ENCODE data around the gene ZNF581. TPM values are rescaled to one million over a fixed set of nuclear protein-coding genes. Genes with fewer than 3 reads are reported as not detected.

Gene ZNF581
- total RNA-seq = 10 to 100 TPM; 10.2 to 14.5 (median 10.6) TPM
- 10 to 100 TPM; 14.6 to 18.6 (median 17.5) TPM for polyA plus RNA-seq
- long read RNA-seq, donor 1, partial matches to known transcripts = 0 of 6 reads
- long read RNA-seq, donor 1, other reads (novel, unspliced or antisense) = 1 of 6 reads
- long read RNA-seq, donor 2, transcript ZNF581-201 (2 exons, 1,298 nt) = major isoform, 20 of 29 reads
- long read RNA-seq, donor 2, partial matches to known transcripts = 0 of 29 reads
- long read RNA-seq, donor 2, other reads (novel, unspliced or antisense) = 7 of 29 reads

GRCh38 chr19:55643003-55643886 lies at the start of gene ZNF581:
ZNF581 (plus strand) TSS chr19:55643649; CDS start chr19:55644572, 923 bp downstream.
- Histone ChIP-seq H3K4me3 (peak within 1 kb of the TSS; percentile 87), H3K9me3 (no peaks in the 10 kb centered on the region), H3K4me1 (peaks cover 47% of the 10 kb centered on the region), H3K27ac (peak within 1 kb of the TSS; percentile 79), H3K36me3 (ENCODE audit: insufficient read depth in 1 of 2, low read depth in 1 of 2) (peaks cover 0 to 16% of the 10 kb centered on the region in 2 donors), H3K27me3 (ENCODE audit: insufficient read depth in 3 of 3, low read length in 2 of 3) (no peaks in the 10 kb centered on the region)
- 1 to 4% (median 3%) methylated on average over 42 to 55 of the region's 56 CpGs for WGBS, 3 donors
- ATAC-seq (peak; percentile 43 to 54 (median 48)), DNase-seq (peak; percentile 78 to 83)
- TF ChIP-seq, protein P1, sequence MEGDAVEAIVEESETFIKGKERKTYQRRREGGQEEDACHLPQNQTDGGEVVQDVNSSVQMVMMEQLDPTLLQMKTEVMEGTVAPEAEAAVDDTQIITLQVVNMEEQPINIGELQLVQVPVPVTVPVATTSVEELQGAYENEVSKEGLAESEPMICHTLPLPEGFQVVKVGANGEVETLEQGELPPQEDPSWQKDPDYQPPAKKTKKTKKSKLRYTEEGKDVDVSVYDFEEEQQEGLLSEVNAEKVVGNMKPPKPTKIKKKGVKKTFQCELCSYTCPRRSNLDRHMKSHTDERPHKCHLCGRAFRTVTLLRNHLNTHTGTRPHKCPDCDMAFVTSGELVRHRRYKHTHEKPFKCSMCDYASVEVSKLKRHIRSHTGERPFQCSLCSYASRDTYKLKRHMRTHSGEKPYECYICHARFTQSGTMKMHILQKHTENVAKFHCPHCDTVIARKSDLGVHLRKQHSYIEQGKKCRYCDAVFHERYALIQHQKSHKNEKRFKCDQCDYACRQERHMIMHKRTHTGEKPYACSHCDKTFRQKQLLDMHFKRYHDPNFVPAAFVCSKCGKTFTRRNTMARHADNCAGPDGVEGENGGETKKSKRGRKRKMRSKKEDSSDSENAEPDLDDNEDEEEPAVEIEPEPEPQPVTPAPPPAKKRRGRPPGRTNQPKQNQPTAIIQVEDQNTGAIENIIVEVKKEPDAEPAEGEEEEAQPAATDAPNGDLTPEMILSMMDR (IDR thresholded peaks at IDR 0.05) = no peak
- intact Hi-C loops (cut with DNase I) = no loop called here

GRCh38 chr19:55594996-55595545 lies 48.4 kb upstream of the ZNF581 start:
- ATAC-seq = peak in 3 of 4 donors; percentile 45 to 53 (median 51)
- H3K27ac ChIP-seq = peak overlapping the region; percentile 47
- intact Hi-C loops (cut with DNase I) = loop anchor here in 1 of 2 donors (5.0 kb wide), 1 partner anchor 48 kb away; the partner anchor contains the start of gene SBK3

GRCh38 chr19:55596304-55596703 lies 47.1 kb upstream of the ZNF581 start:
- 74 to 82% (median 77%) methylated on average over 3 of the region's 3 CpGs for WGBS, 3 donors
- ATAC-seq = no peak
- H3K27ac ChIP-seq = peak overlapping the region; percentile 47
- no peak for DNase-seq
- TF ChIP-seq, protein P1 (IDR thresholded peaks at IDR 0.05) = no peak
- H3K4me1 ChIP-seq = peaks cover 20% of the 10 kb centered on the region
- H3K27me3 ChIP-seq (ENCODE audit: insufficient read depth in 3 of 3, low read length in 2 of 3) = no peaks in the 10 kb centered on the region
- intact Hi-C loops (cut with DNase I) = loop anchor here in 1 of 2 donors (5.0 kb wide), 1 partner anchor 49 kb away; the partner anchor contains the start of gene SBK3
- H3K36me3 ChIP-seq (ENCODE audit: insufficient read depth in 1 of 2, low read depth in 1 of 2) = peaks cover 0 to 49% of the 10 kb centered on the region in 2 donors
- no peaks in the 10 kb centered on the region for H3K9me3 ChIP-seq
- no peak overlapping the region for H3K4me3 ChIP-seq

More at GRCh38 chr19:55594996-55595545, 48.4 kb upstream of the ZNF581 start:
- Histone ChIP-seq H3K27me3 (ENCODE audit: insufficient read depth in 3 of 3, low read length in 2 of 3) (no peaks in the 10 kb centered on the region), H3K4me3 (no peak overlapping the region), H3K9me3 (no peaks in the 10 kb centered on the region), H3K4me1 (peaks cover 14% of the 10 kb centered on the region), H3K36me3 (ENCODE audit: insufficient read depth in 1 of 2, low read depth in 1 of 2) (peaks cover 0 to 49% of the 10 kb centered on the region in 2 donors)
- TF ChIP-seq, protein P1 (IDR thresholded peaks at IDR 0.05) = no peak
- DNase-seq = peak in 1 of 2 donors; percentile 76
- WGBS, 3 donors = 37 to 67% (median 46%) methylated on average over 4 of the region's 4 CpGs

DNA sequence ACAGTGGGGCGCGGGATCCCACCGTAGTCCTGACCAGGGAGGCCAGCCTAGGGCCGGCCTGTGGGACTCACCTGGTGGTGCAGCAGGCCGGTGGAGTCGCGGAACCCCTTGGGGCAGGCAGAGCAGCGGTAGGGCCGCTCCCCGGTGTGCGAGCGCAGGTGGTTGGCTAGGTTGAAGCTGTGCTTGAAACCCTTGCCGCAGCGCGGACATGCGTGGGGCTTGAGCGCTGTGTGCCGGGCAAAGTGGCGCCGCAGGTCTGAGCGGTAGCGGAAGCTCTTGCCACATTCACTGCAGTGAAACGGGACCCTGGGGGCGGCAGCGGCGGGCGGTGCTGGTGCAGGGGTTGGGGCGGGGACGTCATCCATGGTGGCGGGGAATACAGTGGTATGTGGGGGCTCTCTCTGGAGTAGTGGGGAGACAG lies 45.9 kb upstream of the ZNF581 start:
- Histone ChIP-seq H3K9me3 (no peaks in the 10 kb centered on the region), H3K4me3 (no peak overlapping the region), H3K27me3 (ENCODE audit: insufficient read depth in 3 of 3, low read length in 2 of 3) (no peaks in the 10 kb centered on the region), H3K36me3 (ENCODE audit: insufficient read depth in 1 of 2, low read depth in 1 of 2) (peaks cover 0 to 43% of the 10 kb centered on the region in 2 donors), H3K27ac (no peak overlapping the region), H3K4me1 (peaks cover 20% of the 10 kb centered on the region)
- ATAC-seq = no peak
- peak in 1 of 2 donors; percentile 64 for DNase-seq
- TF ChIP-seq, protein P1 (IDR thresholded peaks at IDR 0.05) = no peak
- intact Hi-C loops (cut with DNase I) = loop anchor here in 1 of 2 donors (5.0 kb wide), 1 partner anchor 50 kb away; the partner anchor contains the start of gene SBK3
- WGBS, 3 donors = 93 to 95% (median 94%) methylated on average over 18 to 30 of the region's 30 CpGs
